ENCODE measurements around the gene IL12RB1. TPM values are rescaled to one million over a fixed set of nuclear protein-coding genes. Genes with fewer than 3 reads are reported as not detected.

The IL12RB1 gene
- total and polyA plus RNA-seq, 2 donors (not counting 3 experiments of a cell fraction or from before 2014, with no cell fraction given), result not detected

- ChIA-PET POLR2A (no interaction called here), CTCF (interaction anchor here (1.7 kb wide), 1 partner anchor 44 kb away, joined by 5 read pairs; no protein-coding TSS in a partner anchor)
- no peak for TF ChIP-seq CTCF (IDR thresholded peaks at IDR 0.05; ENCODE audit: extremely low read depth in 1 of 2, insufficient read depth in 1 of 2, low read depth in 1 of 2, low read length in 2 of 2)
- TF ChIP-seq POLR2AphosphoS5 (IDR thresholded peaks at IDR 0.05; ENCODE audit: insufficient read depth, low read depth, low read length), result no peak
- TF ChIP-seq EZH2 (IDR thresholded peaks at IDR 0.05; ENCODE audit: borderline replicate concordance, low read depth, low read length, severe bottlenecking), result no peak
- no peak for TF ChIP-seq FOS (IDR thresholded peaks at IDR 0.05; ENCODE audit: borderline replicate concordance, insufficient read depth, low read length)
- no peak for TF ChIP-seq JUN (IDR thresholded peaks at IDR 0.05; ENCODE audit: borderline replicate concordance, insufficient read depth, insufficient read length, low read depth)
- TF ChIP-seq, protein P1, sequence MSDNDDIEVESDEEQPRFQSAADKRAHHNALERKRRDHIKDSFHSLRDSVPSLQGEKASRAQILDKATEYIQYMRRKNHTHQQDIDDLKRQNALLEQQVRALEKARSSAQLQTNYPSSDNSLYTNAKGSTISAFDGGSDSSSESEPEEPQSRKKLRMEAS (IDR thresholded peaks at IDR 0.05; ENCODE audit: insufficient read depth, insufficient read length), result no peak
- TF ChIP-seq MYC (IDR thresholded peaks at IDR 0.05; ENCODE audit: low read depth, low read length), result no peak
- no peak for TF ChIP-seq GATA2 (IDR thresholded peaks at IDR 0.05; ENCODE audit: insufficient read depth, insufficient read length, low read depth, low read length)
- no peak for TF ChIP-seq POLR2A (IDR thresholded peaks at IDR 0.05; ENCODE audit: low read depth, low read length)
- FAIRE-seq (no peak), DNase-seq (ENCODE audit: low read depth, low spot score) (no peak)
- intact Hi-C loops (cut with micrococcal nuclease), result no loop called here
- no peaks in the 10 kb centered on the region for H3K27me3 ChIP-seq (ENCODE audit: control insufficient read depth in 2 of 2, insufficient read depth in 2 of 2, low read length in 2 of 2)
- no peaks in the 10 kb centered on the region for H3K36me3 ChIP-seq (ENCODE audit: control insufficient read depth in 2 of 2, extremely low read depth in 1 of 2, insufficient read depth in 2 of 2, low read length in 2 of 2)
- no peaks in the 10 kb centered on the region for H3K9me3 ChIP-seq (replicated peaks; ENCODE audit: control insufficient read depth, insufficient read depth, low read length)
- no peaks in the 10 kb centered on the region for H3K9me1 ChIP-seq (replicated peaks; ENCODE audit: control insufficient read depth, extremely low read depth, insufficient read depth, low read length)
- dilution Hi-C loops (cut with MboI; ENCODE audit: extremely low pct_ligation_motif_present, low sequenced_read_pairs), result no loop called here
- H3K79me2 ChIP-seq (ENCODE audit: control insufficient read depth, insufficient read depth, low read length), result no peaks in the 10 kb centered on the region
- H2AFZ ChIP-seq (ENCODE audit: low read depth, low read length), result no peak overlapping the region
- BruUV-seq (replicated peaks), result no TSS peak
- H3K9ac ChIP-seq (replicated peaks; ENCODE audit: extremely low read depth, insufficient read depth, low read length), result no peak overlapping the region
- no peak overlapping the region for H3K4me3 ChIP-seq (replicated peaks in 1 of 3; ENCODE audit: insufficient read depth in 1 of 3, low read depth in 1 of 3, low read length in 3 of 3)
- H3K4me2 ChIP-seq (ENCODE audit: insufficient read depth, low read length), result no peak overlapping the region
- H4K20me1 ChIP-seq (replicated peaks; ENCODE audit: control insufficient read depth, extremely low read depth, insufficient read depth, low read length), result no peaks in the 10 kb centered on the region
- H3K4me1 ChIP-seq (ENCODE audit: control insufficient read depth, extremely low read depth, insufficient read depth, low read length), result no peaks in the 10 kb centered on the region
- H3K27ac ChIP-seq (ENCODE audit: insufficient read depth, low read depth, low read length), result no peak overlapping the region
Measured at GRCh38 chr19:18069383-18069782, 17.4 kb downstream of the IL12RB1 start.

Measured in endothelial cell of umbilical vein (primary cell).